Activated naive CD4-positive, alpha-beta T cell treated with anti-CD3 and anti-CD28 coated beads for 36 hours (primary cell): ENCODE data around the gene PDE1C. TPM values are rescaled to one million over a fixed set of nuclear protein-coding genes. Genes with fewer than 3 reads are reported as not detected.

Experiments used
- CTCF ChIA-PET: fragments of 350-600 bp; sonication (Branson Sonifier 250); formaldehyde crosslinking; loops from one replicate; lab custom pipeline; 2021; ENCODE audit warnings: antibody characterized with exemption; lab: Charles Lee
- DNase-seq: peaks from one replicate; pipeline ENCODE4 v3.0.0-alpha.2; 2020
- H3K27ac Mint-ChIP-seq: one replicate; pipeline ENCODE4 v1.8.0; 2021; ENCODE audit warnings: mild to moderate bottlenecking, mixed read lengths
- H3K27me3 Mint-ChIP-seq: one replicate; pipeline ENCODE4 v1.8.0; 2021; ENCODE audit warnings: low read depth, mixed read lengths
- H3K36me3 Mint-ChIP-seq: one replicate; pipeline ENCODE4 v1.8.0; 2021; ENCODE audit warnings: low read depth, mixed read lengths
- H3K4me1 Mint-ChIP-seq: one replicate; pipeline ENCODE4 v1.8.0; 2021; ENCODE audit warnings: low read depth, mixed read lengths
- H3K4me3 Mint-ChIP-seq: one replicate; pipeline ENCODE4 v1.8.0; 2021; ENCODE audit warnings: mild to moderate bottlenecking, moderate library complexity, mixed read lengths
- H3K9me3 Mint-ChIP-seq: one replicate; pipeline ENCODE4 v1.8.0; 2021; ENCODE audit warnings: mixed read lengths
- intact Hi-C: fragments of 100-400 bp; cut with micrococcal nuclease; formaldehyde crosslinking; loops from one replicate; pipeline ENCODE4 v1.15.1; 2023
- total RNA-seq, 2 experiments: library from RNA; stranded (reverse); gene quantifications; one replicate each; pipeline ENCODE4 v1.2.3, GENCODE V29; 2021

The PDE1C gene
- total RNA-seq, 2 experiments from 2014 or later, result not detected

- Mint-ChIP-seq H3K27me3 (peaks cover 14% of the 10 kb centered on the region), H3K9me3 (no peaks in the 10 kb centered on the region), H3K36me3 (no peaks in the 10 kb centered on the region), H3K27ac (no peak overlapping the region), H3K4me1 (no peaks in the 10 kb centered on the region), H3K4me3 (no peak overlapping the region)
- DNase-seq, result peak; percentile 71
- CTCF ChIA-PET, result interaction anchor here (0.6 to 1.2 kb wide), 3 partner anchors 9 to 668 kb away, joined by 3 read pairs; no protein-coding TSS in a partner anchor
- intact Hi-C loops, result loop anchor here (1.0 to 2.0 kb wide), 4 partner anchors 318 to 735 kb away; no protein-coding TSS in a partner anchor
These were observed 325.8 kb downstream of the PDE1C start for GRCh38 chr7:31744294-31744874.

GRCh38 chr7:31741852-31742251 is 328.4 kb downstream of the PDE1C start:
- intact Hi-C loops, result no loop called here
- CTCF ChIA-PET, result no interaction called here
- H3K27me3 Mint-ChIP-seq, result peaks cover 17% of the 10 kb centered on the region
- no peak overlapping the region for H3K27ac Mint-ChIP-seq
- no peak overlapping the region for H3K4me3 Mint-ChIP-seq
- DNase-seq, result no peak
- H3K4me1 Mint-ChIP-seq, result no peaks in the 10 kb centered on the region
- no peaks in the 10 kb centered on the region for H3K9me3 Mint-ChIP-seq
- H3K36me3 Mint-ChIP-seq, result no peaks in the 10 kb centered on the region

- Mint-ChIP-seq H3K9me3 (no peaks in the 10 kb centered on the region), H3K4me3 (no peak overlapping the region), H3K27me3 (peaks cover 4% of the 10 kb centered on the region), H3K4me1 (no peaks in the 10 kb centered on the region), H3K36me3 (no peaks in the 10 kb centered on the region), H3K27ac (no peak overlapping the region)
- CTCF ChIA-PET, result interaction anchor here (0.7 to 1.1 kb wide), 2 partner anchors 162 to 293 kb away, joined by 3 to 5 read pairs; no protein-coding TSS in a partner anchor
- intact Hi-C loops, result loop anchor here (1.0 kb wide), 2 partner anchors 293 to 602 kb away; no protein-coding TSS in a partner anchor
- peak; percentile 26 for DNase-seq
These were observed 333.9 kb downstream of the PDE1C start for GRCh38 chr7:31735991-31736982.

- H3K4me3 Mint-ChIP-seq, result no peak overlapping the region
- CTCF ChIA-PET, result interaction anchor here (1.1 kb wide), 1 partner anchor 612 kb away, joined by 4 read pairs; no protein-coding TSS in a partner anchor
- no peaks in the 10 kb centered on the region for H3K36me3 Mint-ChIP-seq
- no peak overlapping the region for H3K27ac Mint-ChIP-seq
- no peaks in the 10 kb centered on the region for H3K9me3 Mint-ChIP-seq
- intact Hi-C loops, result no loop called here
- no peaks in the 10 kb centered on the region for H3K4me1 Mint-ChIP-seq
- peaks cover 4% of the 10 kb centered on the region for H3K27me3 Mint-ChIP-seq
- no peak for DNase-seq
These were observed 335.8 kb downstream of the PDE1C start for GRCh38 chr7:31734456-31734855.

- no peak for DNase-seq
- H3K27me3 Mint-ChIP-seq, result no peaks in the 10 kb centered on the region
- no peak overlapping the region for H3K27ac Mint-ChIP-seq
- intact Hi-C loops, result no loop called here
- CTCF ChIA-PET, result interaction anchor here (0.9 kb wide), 1 partner anchor 436 kb away, joined by 3 read pairs; no protein-coding TSS in a partner anchor
- H3K4me3 Mint-ChIP-seq, result no peak overlapping the region
- H3K9me3 Mint-ChIP-seq, result no peaks in the 10 kb centered on the region
- H3K4me1 Mint-ChIP-seq, result no peaks in the 10 kb centered on the region
- no peaks in the 10 kb centered on the region for H3K36me3 Mint-ChIP-seq
These were observed 340.9 kb downstream of the PDE1C start for GRCh38 chr7:31729195-31729804.

- no peaks in the 10 kb centered on the region for H3K9me3 Mint-ChIP-seq
- H3K36me3 Mint-ChIP-seq, result no peaks in the 10 kb centered on the region
- intact Hi-C loops, result no loop called here
- no peak overlapping the region for H3K4me3 Mint-ChIP-seq
- CTCF ChIA-PET, result no interaction called here
- no peak overlapping the region for H3K27ac Mint-ChIP-seq
- H3K27me3 Mint-ChIP-seq, result no peaks in the 10 kb centered on the region
- no peak for DNase-seq
- H3K4me1 Mint-ChIP-seq, result no peaks in the 10 kb centered on the region
These were observed 345.5 kb downstream of the PDE1C start for GRCh38 chr7:31724696-31725095.

- no peak for DNase-seq
- H3K4me1 Mint-ChIP-seq, result no peaks in the 10 kb centered on the region
- peaks cover 2% of the 10 kb centered on the region for H3K27me3 Mint-ChIP-seq
- CTCF ChIA-PET, result no interaction called here
- no peak overlapping the region for H3K27ac Mint-ChIP-seq
- H3K4me3 Mint-ChIP-seq, result no peak overlapping the region
- intact Hi-C loops, result no loop called here
- no peaks in the 10 kb centered on the region for H3K36me3 Mint-ChIP-seq
- peaks cover 2% of the 10 kb centered on the region for H3K9me3 Mint-ChIP-seq
These were observed 349.8 kb downstream of the PDE1C start for GRCh38 chr7:31720366-31720765.

GRCh38 chr7:31716355-31716754 is 353.9 kb downstream of the PDE1C start:
- peaks cover 2% of the 10 kb centered on the region for H3K27me3 Mint-ChIP-seq
- H3K9me3 Mint-ChIP-seq, result peaks cover 5% of the 10 kb centered on the region
- DNase-seq, result no peak
- no peaks in the 10 kb centered on the region for H3K36me3 Mint-ChIP-seq
- CTCF ChIA-PET, result no interaction called here
- no peak overlapping the region for H3K4me3 Mint-ChIP-seq
- no peak overlapping the region for H3K27ac Mint-ChIP-seq
- no peaks in the 10 kb centered on the region for H3K4me1 Mint-ChIP-seq
- intact Hi-C loops, result no loop called here

- no peak overlapping the region for H3K4me3 Mint-ChIP-seq
- H3K9me3 Mint-ChIP-seq, result peaks cover 3% of the 10 kb centered on the region
- CTCF ChIA-PET, result no interaction called here
- DNase-seq, result no peak
- H3K27me3 Mint-ChIP-seq, result no peaks in the 10 kb centered on the region
- no peak overlapping the region for H3K27ac Mint-ChIP-seq
- intact Hi-C loops, result no loop called here
- no peaks in the 10 kb centered on the region for H3K36me3 Mint-ChIP-seq
- H3K4me1 Mint-ChIP-seq, result no peaks in the 10 kb centered on the region
These were observed 360.0 kb downstream of the PDE1C start for GRCh38 chr7:31710171-31710570.

- no peaks in the 10 kb centered on the region for H3K27me3 Mint-ChIP-seq
- H3K9me3 Mint-ChIP-seq, result no peaks in the 10 kb centered on the region
- CTCF ChIA-PET, result no interaction called here
- no peaks in the 10 kb centered on the region for H3K4me1 Mint-ChIP-seq
- DNase-seq, result no peak
- intact Hi-C loops, result no loop called here
- H3K4me3 Mint-ChIP-seq, result no peak overlapping the region
- H3K27ac Mint-ChIP-seq, result no peak overlapping the region
- no peaks in the 10 kb centered on the region for H3K36me3 Mint-ChIP-seq
These were observed 363.1 kb downstream of the PDE1C start for GRCh38 chr7:31707089-31707488.

- CTCF ChIA-PET, result no interaction called here
- no peaks in the 10 kb centered on the region for H3K9me3 Mint-ChIP-seq
- H3K36me3 Mint-ChIP-seq, result no peaks in the 10 kb centered on the region
- H3K4me1 Mint-ChIP-seq, result no peaks in the 10 kb centered on the region
- intact Hi-C loops, result no loop called here
- H3K27ac Mint-ChIP-seq, result no peak overlapping the region
- no peak overlapping the region for H3K4me3 Mint-ChIP-seq
- DNase-seq, result no peak
- no peaks in the 10 kb centered on the region for H3K27me3 Mint-ChIP-seq
These were observed 364.8 kb downstream of the PDE1C start for GRCh38 chr7:31705377-31705776.

- Mint-ChIP-seq H3K27ac (no peak overlapping the region), H3K36me3 (no peaks in the 10 kb centered on the region), H3K4me3 (no peak overlapping the region), H3K9me3 (no peaks in the 10 kb centered on the region), H3K27me3 (no peaks in the 10 kb centered on the region), H3K4me1 (no peaks in the 10 kb centered on the region)
- no peak for DNase-seq
- CTCF ChIA-PET, result interaction anchor here (0.7 kb wide), 1 partner anchor 1144 kb away, joined by 4 read pairs; no protein-coding TSS in a partner anchor
- intact Hi-C loops, result no loop called here
These were observed 367.9 kb downstream of the PDE1C start for GRCh38 chr7:31702354-31702753.
